K562 treated with DMSO at 1 percent for 4 hours (cell line): Measurements from ENCODE around the gene CYTH4. TPM values are rescaled to one million over a fixed set of nuclear protein-coding genes. Genes with fewer than 3 reads are reported as not detected.

Experiments used
- total RNA-seq: library from RNA; unstranded; fragments of 300-600 nt; gene quantifications from 2 replicates; pipeline ENCODE4 v1.2.3, GENCODE V29; 2022; ENCODE audit not compliant: insufficient read depth

CYTH4 gene, protein sequence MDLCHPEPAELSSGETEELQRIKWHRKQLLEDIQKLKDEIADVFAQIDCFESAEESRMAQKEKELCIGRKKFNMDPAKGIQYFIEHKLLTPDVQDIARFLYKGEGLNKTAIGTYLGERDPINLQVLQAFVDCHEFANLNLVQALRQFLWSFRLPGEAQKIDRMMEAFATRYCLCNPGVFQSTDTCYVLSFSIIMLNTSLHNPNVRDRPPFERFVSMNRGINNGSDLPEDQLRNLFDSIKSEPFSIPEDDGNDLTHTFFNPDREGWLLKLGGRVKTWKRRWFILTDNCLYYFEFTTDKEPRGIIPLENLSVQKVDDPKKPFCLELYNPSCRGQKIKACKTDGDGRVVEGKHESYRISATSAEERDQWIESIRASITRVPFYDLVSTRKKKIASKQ
- total RNA-seq = 0.37 and 0.47 TPM in 2 replicates

DNA sequence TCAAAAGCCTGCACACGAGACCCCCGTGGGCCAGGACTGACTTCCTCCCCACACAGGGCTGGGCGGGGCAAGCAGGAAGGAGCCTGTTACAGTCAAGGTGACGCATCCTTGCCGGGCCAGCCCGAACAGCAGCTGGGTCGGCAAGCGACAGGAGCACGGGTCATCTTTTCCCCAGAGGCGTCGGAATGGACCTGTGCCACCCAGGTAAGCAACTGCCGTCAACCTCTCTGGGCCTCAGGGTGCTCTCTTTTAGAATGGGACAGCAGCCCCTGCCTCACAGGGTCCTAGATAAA, at the start of gene CYTH4:
Gene CYTH4 (plus strand): TSS at position 124 of the 293 bp plus-strand sequence. CDS start 62 bp downstream, at position 186.

DNA sequence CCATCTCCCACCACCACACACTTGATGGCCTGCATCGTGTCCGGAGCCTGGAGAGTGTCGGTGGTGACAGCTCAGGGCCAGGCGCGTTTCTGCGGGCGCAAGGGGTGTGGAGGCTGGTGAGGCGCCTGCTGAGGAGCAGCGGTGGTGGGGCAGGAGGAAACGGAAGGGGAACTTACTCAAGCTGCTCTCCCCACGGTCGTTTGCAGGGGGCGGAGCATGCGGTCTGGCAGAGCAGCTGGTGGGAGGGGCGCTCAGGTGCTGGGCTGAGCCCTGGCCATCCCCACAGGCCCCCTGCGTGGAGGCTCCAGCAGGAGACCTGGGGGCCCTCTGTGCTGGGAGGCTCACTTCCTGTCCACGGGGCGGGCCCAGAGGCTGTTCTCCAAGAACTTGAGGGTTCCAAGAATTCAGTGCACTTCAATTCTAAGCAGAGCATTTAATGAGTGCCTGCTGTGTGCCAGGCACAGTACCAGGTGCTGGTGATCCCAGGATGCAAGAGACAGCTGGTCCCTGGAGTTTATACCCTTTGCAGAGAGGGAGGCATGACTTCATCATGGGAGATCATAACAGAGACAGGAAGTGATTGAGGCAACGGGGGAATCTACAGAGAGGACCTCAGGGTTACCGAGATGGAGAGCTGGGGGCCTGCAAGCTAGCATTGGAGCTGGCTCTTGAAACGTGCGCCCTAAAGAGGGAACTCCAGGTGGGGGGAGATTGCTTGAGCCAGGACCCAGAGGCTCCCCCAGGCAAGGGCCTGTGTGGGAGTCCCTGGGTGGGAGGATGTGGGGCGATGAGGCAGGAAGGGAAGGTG, 38.0 kb upstream of the CYTH4 start, which contains the start of gene RAC2:
Gene RAC2 (minus strand): TSS at position 156 of the 808 bp plus-strand sequence. CDS start 121 bp downstream, at position 35.

Other genes with a start within 250 kb of the CYTH4 start
- gene KCTD17, start 230.8 kb upstream of the CYTH4 start, total RNA-seq = not detected in 2 replicates
- gene TMPRSS6, start 172.8 kb upstream of the CYTH4 start, total RNA-seq = not detected in 2 replicates
- 0.87 and 0.94 TPM in 2 replicates for gene IL2RB, start 132.6 kb upstream of the CYTH4 start, total RNA-seq
- gene C1QTNF6, start 94.3 kb upstream of the CYTH4 start, total RNA-seq = 1.4 and 1.5 TPM in 2 replicates
- 0.37 TPM in 1 of 2 replicates, not detected in the other for gene SSTR3, start 70.0 kb upstream of the CYTH4 start, total RNA-seq
- 297 and 337 TPM in 2 replicates for gene RAC2, start 38.2 kb upstream of the CYTH4 start, total RNA-seq
- gene ELFN2, start 145.0 kb downstream of the CYTH4 start, total RNA-seq = not detected in 2 replicates
- gene MFNG, start 203.9 kb downstream of the CYTH4 start, total RNA-seq = not detected in 2 replicates
- 2.2 and 2.7 TPM in 2 replicates for gene CARD10, start 236.9 kb downstream of the CYTH4 start, total RNA-seq